Posterior vena cava (tissue), 2 donors: ENCODE measurements around the gene CACNA1S. TPM values are rescaled to one million over a fixed set of nuclear protein-coding genes. Genes with fewer than 3 reads are reported as not detected.

Experiments
- DNase-seq: peaks from one replicate; pipeline ENCODE4 v3.0.0-alpha.2; 2020; ENCODE audit warnings: low spot score
- intact Hi-C, 2 donors: fragments of 100-400 bp; cut with DNase I; formaldehyde crosslinking; loops; one replicate each; pipeline versions ENCODE4 v1.14.1 to v1.14.2; 2022 to 2023
- total RNA-seq, 2 donors: library from RNA; stranded (reverse); fragmentation: NEBNext Ultra II Directional; extraction: Animal tissue kit (Norgen Biotek cat#: 25700); gene quantifications; one replicate each; pipeline ENCODE4 v1.2.1, GENCODE V29; 2021
- donor health status: DM: yes; HTN: yes; CAD: no.
- donor health status: DM: yes; HTN: yes; CAD: no.

Gene CACNA1S
- total RNA-seq, 2 donors from 2014 or later = 0.05 to 0.14 TPM

- intact Hi-C loops = loop anchor here in 1 of 2 donors (10.0 kb wide), 1 partner anchor 56 kb away; no protein-coding TSS in a partner anchor
- DNase-seq = no peak
Measured at GRCh38 chr1:201100169-201100930, 11.9 kb downstream of the CACNA1S start.

GRCh38 chr1:201098992-201099677, 13.1 kb downstream of the CACNA1S start:
- intact Hi-C loops = no loop called here
- DNase-seq = no peak

GRCh38 chr1:201096977-201097856, 15.0 kb downstream of the CACNA1S start:
- intact Hi-C loops = no loop called here

GRCh38 chr1:201096041-201096461, 16.2 kb downstream of the CACNA1S start:
- intact Hi-C loops = no loop called here
- DNase-seq = no peak

More at GRCh38 chr1:201096977-201097856, 15.0 kb downstream of the CACNA1S start:
- no peak for DNase-seq

- no peak for DNase-seq
- intact Hi-C loops = no loop called here
Measured at GRCh38 chr1:201095581-201095980, 16.6 kb downstream of the CACNA1S start.

GRCh38 chr1:201094832-201095231, 17.4 kb downstream of the CACNA1S start:
- DNase-seq = no peak

GRCh38 chr1:201093962-201094361, 18.3 kb downstream of the CACNA1S start:
- DNase-seq = no peak
- intact Hi-C loops = no loop called here

More at GRCh38 chr1:201094832-201095231, 17.4 kb downstream of the CACNA1S start:
- intact Hi-C loops = no loop called here

- intact Hi-C loops = no loop called here
- DNase-seq = no peak
Measured at GRCh38 chr1:201093561-201093960, 18.7 kb downstream of the CACNA1S start.

GRCh38 chr1:201092738-201093137, 19.5 kb downstream of the CACNA1S start:
- intact Hi-C loops = no loop called here
- no peak for DNase-seq

- no peak for DNase-seq
- intact Hi-C loops = no loop called here
Measured at GRCh38 chr1:201091256-201091655, 21.0 kb downstream of the CACNA1S start.

- intact Hi-C loops = no loop called here
- DNase-seq = no peak
Measured at GRCh38 chr1:201090541-201090940, 21.7 kb downstream of the CACNA1S start.

- DNase-seq = no peak
- intact Hi-C loops = no loop called here
Measured at GRCh38 chr1:201089596-201089995, 22.6 kb downstream of the CACNA1S start.

GRCh38 chr1:201088901-201089525, 23.2 kb downstream of the CACNA1S start:
- intact Hi-C loops = no loop called here
- DNase-seq = no peak

- intact Hi-C loops = no loop called here
- no peak for DNase-seq
Measured at GRCh38 chr1:201088395-201088794, 23.8 kb downstream of the CACNA1S start.

- intact Hi-C loops = no loop called here
- no peak for DNase-seq
Measured at GRCh38 chr1:201085902-201086735, 26.1 kb downstream of the CACNA1S start.

- DNase-seq = no peak
- intact Hi-C loops = loop anchor here in 1 of 2 donors (5.0 kb wide), 1 partner anchor 67 kb away; no protein-coding TSS in a partner anchor
Measured at GRCh38 chr1:201084295-201084694, 27.9 kb downstream of the CACNA1S start.

GRCh38 chr1:201083741-201084140, 28.5 kb downstream of the CACNA1S start:
- intact Hi-C loops = loop anchor here in 1 of 2 donors (5.0 kb wide), 1 partner anchor 66 kb away; no protein-coding TSS in a partner anchor
- no peak for DNase-seq

GRCh38 chr1:201080135-201080534, 32.1 kb downstream of the CACNA1S start:
- no peak for DNase-seq
- intact Hi-C loops = loop anchor here in 1 of 2 donors (5.0 kb wide), 1 partner anchor 63 kb away; no protein-coding TSS in a partner anchor
